DMS114 treated with DMSO at 0.1 percent for 48 hours (cell line): ENCODE measurements around the gene IREB2.
A peak's percentile ranks its signal among the peaks of the same experiment; 100 is the strongest.

Experiments used
- DNase-seq: peaks from one replicate; lab custom pipeline; 2025; ENCODE audit not compliant: unreplicated experiment; lab: John Stamatoyannopoulos, UW

The IREB2 gene

GRCh38 chr15:78540141-78540870 is 102.3 kb downstream of the IREB2 start, which contains the start of gene PSMA4:
Gene PSMA4 (plus strand): TSS chr15:78540444. CDS start chr15:78541928, 1,484 bp downstream.
- peak; percentile 82 for DNase-seq

DNA sequence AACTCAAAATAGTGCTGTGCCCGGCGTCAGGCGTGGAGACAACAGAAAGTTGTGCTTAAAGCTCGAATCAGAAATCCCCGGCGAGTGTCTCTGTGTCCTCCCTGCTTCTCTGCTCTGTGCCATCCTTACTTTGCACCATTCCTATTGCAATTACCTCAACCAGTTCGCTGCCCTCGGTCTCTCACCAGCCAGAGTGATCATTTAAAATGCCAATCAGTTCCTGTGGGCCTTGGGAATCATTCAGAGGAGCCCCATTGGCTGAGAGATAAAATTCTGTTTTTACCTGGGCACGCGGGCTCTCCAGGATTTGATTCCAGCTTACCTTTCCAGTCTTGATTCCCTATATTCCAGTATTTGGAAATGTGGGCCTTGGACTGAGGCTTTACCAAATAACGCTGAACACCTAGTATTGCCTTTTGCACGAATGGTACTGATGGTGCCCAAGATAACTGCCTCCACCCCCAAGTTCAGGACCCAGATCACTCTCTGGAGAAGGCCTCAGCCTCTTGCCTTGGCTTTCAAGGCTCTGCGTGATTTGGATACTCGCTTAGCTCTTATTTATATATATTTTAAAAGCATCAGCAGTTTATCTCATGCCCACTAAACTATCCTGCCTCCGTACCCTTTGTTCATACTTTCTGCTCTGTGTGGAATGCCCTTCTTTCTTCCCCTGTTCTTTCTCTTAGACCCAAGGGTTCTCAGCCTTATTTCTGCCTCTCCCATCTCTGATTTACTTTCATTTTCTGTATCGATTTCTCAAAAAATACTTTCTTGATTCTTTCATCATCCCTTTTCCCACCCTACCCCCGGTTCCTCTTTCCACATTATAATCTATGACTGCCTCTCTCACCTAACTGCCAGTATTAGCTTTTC is 103.1 kb downstream of the IREB2 start:
- DNase-seq, result no peak

DNA sequence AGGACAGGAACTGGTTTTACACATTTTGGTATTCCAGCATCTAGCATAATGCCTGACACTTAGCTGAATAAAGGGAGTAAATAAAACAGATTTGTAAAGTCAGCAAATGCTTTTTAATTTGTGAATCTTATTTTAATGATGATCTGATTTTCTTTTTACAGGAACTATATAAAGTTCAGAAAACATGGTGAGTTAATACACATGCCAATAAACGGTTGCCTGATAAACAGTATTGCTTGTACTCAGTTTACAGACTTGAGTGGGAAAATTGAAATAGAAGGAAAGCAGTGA is 103.7 kb downstream of the IREB2 start:
- no peak for DNase-seq

GRCh38 chr15:78542647-78543046 is 104.6 kb downstream of the IREB2 start:
- no peak for DNase-seq

DNA sequence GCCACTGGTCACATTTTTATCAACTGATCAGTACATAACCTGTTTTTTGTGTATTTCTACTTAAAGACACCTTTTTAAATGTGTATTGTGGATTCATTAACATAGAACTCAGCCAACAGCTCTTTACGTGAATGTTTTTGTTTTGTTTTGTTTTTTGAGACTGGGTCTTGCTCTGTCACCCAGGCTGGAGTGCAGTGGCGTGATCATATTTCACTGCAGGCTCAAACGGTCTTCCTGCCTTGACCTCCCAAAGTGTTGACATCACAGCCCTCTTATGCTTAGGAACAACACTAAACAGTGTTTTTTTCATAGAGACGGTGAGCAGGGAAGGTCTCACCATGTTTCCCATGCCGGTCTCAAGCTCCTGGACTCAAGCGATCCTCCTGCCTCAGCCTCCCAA is 112.2 kb downstream of the IREB2 start:
- no peak for DNase-seq

DNA sequence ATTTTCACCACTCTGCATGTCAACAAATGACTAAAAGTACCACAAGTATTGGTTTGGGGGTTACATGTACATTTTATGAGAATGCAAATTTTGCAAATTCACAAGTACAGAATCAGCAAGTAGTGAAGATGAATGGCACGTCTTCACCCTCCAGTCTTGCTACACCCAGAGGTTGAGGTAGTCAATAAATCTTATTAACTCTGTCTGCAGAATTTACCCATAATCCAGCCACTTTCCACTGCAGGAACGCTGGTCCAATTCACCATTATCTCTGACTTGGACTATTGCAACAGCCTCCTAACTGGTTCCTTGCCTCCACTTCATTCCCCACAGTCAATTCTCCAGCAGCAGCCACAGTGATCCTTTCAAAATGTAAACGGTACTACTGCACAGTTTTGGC is 112.8 kb downstream of the IREB2 start:
- no peak for DNase-seq
